K562 (cell line): ENCODE data around the gene FYB1. TPM values are rescaled to one million over a fixed set of nuclear protein-coding genes. Genes with fewer than 3 reads are reported as not detected.

ENCODE experiments used
- ESRRA ChIP-seq: fragments of 450-650 bp; IDR thresholded peaks from 2 replicates; pipeline ENCODE4 v1.6.1; 2014; ENCODE audit warnings: low read depth, mild to moderate bottlenecking, moderate library complexity, borderline replicate concordance
- HIVEP1 ChIP-seq: fragments of 250-450 bp; sonication (Bioruptor Pico); IDR thresholded peaks from 2 replicates; pipeline ENCODE4 v1.4.0; 2020; ENCODE audit warnings: mild to moderate bottlenecking
- KDM4B ChIP-seq, 2 experiments: fragments of 450-650 bp in 1 of 2; sonication (generic) in 1 of 2; IDR thresholded peaks; 2 replicates each; pipeline ENCODE4 v1.6.1; 2016 to 2017; ENCODE audit warnings: borderline replicate concordance in 2 of 2, antibody characterized with exemption in 1 of 2, low read depth in 1 of 2, mild to moderate bottlenecking in 1 of 2
- PML ChIP-seq: IDR thresholded peaks from 2 replicates; pipeline ENCODE4 v1.6.1; 2012; ENCODE audit warnings: low read length, inconsistent platforms
- SLC30A9 ChIP-seq: fragments of 250-450 bp; sonication (Bioruptor Pico); IDR thresholded peaks from 2 replicates; pipeline ENCODE4 v1.8.0; 2022; ENCODE audit warnings: mild to moderate bottlenecking, moderate library complexity
- TCFL5 ChIP-seq: fragments of 250-450 bp; sonication (Bioruptor Pico); conservative IDR thresholded peaks from 2 replicates; pipeline ENCODE4 v1.6.1; 2021; ENCODE audit warnings: mild to moderate bottlenecking, moderate library complexity, matching md5 sums
- U2AF2 ChIP-seq: fragments of 200-400 bp; formaldehyde crosslinking; optimal IDR thresholded peaks from 2 replicates; pipeline ENCODE3; 2017; ENCODE audit warnings: low read depth, mild to moderate bottlenecking, low read length
- ZEB2 ChIP-seq: fragments of 450-650 bp; IDR thresholded peaks from 2 replicates; pipeline ENCODE4 v1.6.1; 2016
- ZFP30 ChIP-seq: fragments of 250-450 bp; sonication (Bioruptor Pico); IDR thresholded peaks from 2 replicates; pipeline ENCODE4 v1.8.0; 2022; ENCODE audit warnings: moderate library complexity, mild to moderate bottlenecking, inconsistent platforms, borderline replicate concordance
- ZNF212 ChIP-seq: fragments of 450-650 bp; formaldehyde crosslinking; IDR thresholded peaks from 2 replicates; pipeline ENCODE4 v1.4.0; 2020; ENCODE audit warnings: mild to moderate bottlenecking
- ZNF263 ChIP-seq: sonication (generic); formaldehyde crosslinking; IDR thresholded peaks from 2 replicates; pipeline ENCODE4 v1.8.0; 2022; ENCODE audit warnings: mild to moderate bottlenecking, missing genetic modification reagents, borderline replicate concordance
- ZNF785 ChIP-seq: fragments of 250-450 bp; sonication (Bioruptor Pico); IDR thresholded peaks from 2 replicates; pipeline ENCODE4 v1.4.0; 2020; ENCODE audit warnings: mild to moderate bottlenecking
- polyA plus RNA-seq, 8 experiments: library from polyadenylated mRNA; depleted of rRNA in 4 of 8; stranded (reverse) in 5 of 8; unstranded in 3 of 8; fragments of >200 nt; fragmentation: Nextera tagmentation in 2 of 8; fragmentation: Illumina TruSeq in 1 of 8; extraction: Ambion mirVana in 2 of 8; extraction: Trizol in 1 of 8; gene quantifications; 2 replicates each; pipeline versions ENCODE4 v1.2.1 to v1.2.3, GENCODE V29; 2011 to 2014; ENCODE audit warnings: inconsistent platforms in 1 of 8, missing spikeins in 1 of 8
- total RNA-seq, 7 experiments: library from RNA; depleted of rRNA in 6 of 7; stranded (reverse); fragments of >200 nt in 6 of 7; fragmentation: Illumina TruSeq in 2 of 7; extraction: Trizol in 2 of 7; gene quantifications; 2 replicates each; pipeline versions ENCODE4 v1.2.1 to v1.2.3, GENCODE V29; 2011 to 2021; ENCODE audit warnings: low replicate concordance in 1 of 7
- TF ChIP-seq, protein P1 (sequence below): fragments of 250-450 bp; sonication (Bioruptor Pico); IDR thresholded peaks from 2 replicates; pipeline ENCODE4 v1.4.0; 2020; ENCODE audit warnings: mild to moderate bottlenecking
- TF ChIP-seq, protein P2 (sequence below): fragments of 450-650 bp; IDR thresholded peaks from 2 replicates; pipeline ENCODE4 v1.6.1; 2016; ENCODE audit warnings: low read depth
- TF ChIP-seq, protein P3 (sequence below): sonication (generic); formaldehyde crosslinking; IDR thresholded peaks from 2 replicates; pipeline ENCODE4 v1.4.0; 2020; ENCODE audit warnings: mild to moderate bottlenecking, missing genetic modification reagents
- TF ChIP-seq, protein P4 (sequence below): sonication (generic); formaldehyde crosslinking; IDR thresholded peaks from 2 replicates; pipeline ENCODE4 v1.8.1; 2023; ENCODE audit warnings: mild to moderate bottlenecking, missing genetic modification reagents

The FYB1 gene
- total and polyA plus RNA-seq, 9 of the 15 experiments (the other 6 are each of a cell fraction or from before 2014, with no cell fraction given): 4.7 to 31.5 (median 9.7) TPM

DNA sequence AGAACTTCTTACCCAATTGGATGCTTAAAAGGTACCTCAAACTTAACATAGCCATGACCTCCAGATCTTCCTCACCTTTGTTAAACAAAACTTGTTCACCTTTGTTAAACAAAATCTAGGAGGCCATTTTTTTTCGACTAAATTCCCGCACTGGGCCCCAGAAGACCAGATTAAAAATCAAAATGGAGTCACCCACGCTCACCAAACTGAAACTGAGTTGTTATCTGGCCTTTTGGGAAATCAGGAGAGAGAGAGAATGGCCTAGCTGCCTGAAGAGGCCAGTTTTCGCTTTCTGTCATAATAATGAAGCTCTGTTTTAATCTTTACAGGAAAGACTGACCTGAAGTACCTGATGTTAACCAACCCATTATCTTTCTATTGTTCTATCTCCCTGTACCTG is 69.4 kb downstream of the FYB1 start (continued):
- TF ChIP-seq, protein P1, sequence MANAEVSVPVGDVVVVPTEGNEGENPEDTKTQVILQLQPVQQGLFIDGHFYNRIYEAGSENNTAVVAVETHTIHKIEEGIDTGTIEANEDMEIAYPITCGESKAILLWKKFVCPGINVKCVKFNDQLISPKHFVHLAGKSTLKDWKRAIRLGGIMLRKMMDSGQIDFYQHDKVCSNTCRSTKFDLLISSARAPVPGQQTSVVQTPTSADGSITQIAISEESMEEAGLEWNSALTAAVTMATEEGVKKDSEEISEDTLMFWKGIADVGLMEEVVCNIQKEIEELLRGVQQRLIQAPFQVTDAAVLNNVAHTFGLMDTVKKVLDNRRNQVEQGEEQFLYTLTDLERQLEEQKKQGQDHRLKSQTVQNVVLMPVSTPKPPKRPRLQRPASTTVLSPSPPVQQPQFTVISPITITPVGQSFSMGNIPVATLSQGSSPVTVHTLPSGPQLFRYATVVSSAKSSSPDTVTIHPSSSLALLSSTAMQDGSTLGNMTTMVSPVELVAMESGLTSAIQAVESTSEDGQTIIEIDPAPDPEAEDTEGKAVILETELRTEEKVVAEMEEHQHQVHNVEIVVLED (CRISPR knock-in tag): 0 out of 2 replicates have a peak, but pooled peaks have one; percentile 22
- TF ChIP-seq PML (no peak), U2AF2 (no peak), TCFL5 (CRISPR knock-in tag) (0 out of 2 replicates have a peak, but pooled peaks have one; percentile 66), ZNF263 (CRISPR knock-in tag) (no peak), ZEB2 (no peak), SLC30A9 (no peak), ZFP30 (CRISPR knock-in tag) (no peak), ZNF212 (CRISPR knock-in tag) (0 out of 2 replicates have a peak, but pooled peaks have one; percentile 82), ZNF785 (CRISPR knock-in tag) (no peak), HIVEP1 (peak; percentile 91), ESRRA (no peak), KDM4B (IDR thresholded peaks at IDR 0.05; ENCODE audit: borderline replicate concordance in 2 of 2, low read depth in 1 of 2) (no peak)
- TF ChIP-seq, protein P2, sequence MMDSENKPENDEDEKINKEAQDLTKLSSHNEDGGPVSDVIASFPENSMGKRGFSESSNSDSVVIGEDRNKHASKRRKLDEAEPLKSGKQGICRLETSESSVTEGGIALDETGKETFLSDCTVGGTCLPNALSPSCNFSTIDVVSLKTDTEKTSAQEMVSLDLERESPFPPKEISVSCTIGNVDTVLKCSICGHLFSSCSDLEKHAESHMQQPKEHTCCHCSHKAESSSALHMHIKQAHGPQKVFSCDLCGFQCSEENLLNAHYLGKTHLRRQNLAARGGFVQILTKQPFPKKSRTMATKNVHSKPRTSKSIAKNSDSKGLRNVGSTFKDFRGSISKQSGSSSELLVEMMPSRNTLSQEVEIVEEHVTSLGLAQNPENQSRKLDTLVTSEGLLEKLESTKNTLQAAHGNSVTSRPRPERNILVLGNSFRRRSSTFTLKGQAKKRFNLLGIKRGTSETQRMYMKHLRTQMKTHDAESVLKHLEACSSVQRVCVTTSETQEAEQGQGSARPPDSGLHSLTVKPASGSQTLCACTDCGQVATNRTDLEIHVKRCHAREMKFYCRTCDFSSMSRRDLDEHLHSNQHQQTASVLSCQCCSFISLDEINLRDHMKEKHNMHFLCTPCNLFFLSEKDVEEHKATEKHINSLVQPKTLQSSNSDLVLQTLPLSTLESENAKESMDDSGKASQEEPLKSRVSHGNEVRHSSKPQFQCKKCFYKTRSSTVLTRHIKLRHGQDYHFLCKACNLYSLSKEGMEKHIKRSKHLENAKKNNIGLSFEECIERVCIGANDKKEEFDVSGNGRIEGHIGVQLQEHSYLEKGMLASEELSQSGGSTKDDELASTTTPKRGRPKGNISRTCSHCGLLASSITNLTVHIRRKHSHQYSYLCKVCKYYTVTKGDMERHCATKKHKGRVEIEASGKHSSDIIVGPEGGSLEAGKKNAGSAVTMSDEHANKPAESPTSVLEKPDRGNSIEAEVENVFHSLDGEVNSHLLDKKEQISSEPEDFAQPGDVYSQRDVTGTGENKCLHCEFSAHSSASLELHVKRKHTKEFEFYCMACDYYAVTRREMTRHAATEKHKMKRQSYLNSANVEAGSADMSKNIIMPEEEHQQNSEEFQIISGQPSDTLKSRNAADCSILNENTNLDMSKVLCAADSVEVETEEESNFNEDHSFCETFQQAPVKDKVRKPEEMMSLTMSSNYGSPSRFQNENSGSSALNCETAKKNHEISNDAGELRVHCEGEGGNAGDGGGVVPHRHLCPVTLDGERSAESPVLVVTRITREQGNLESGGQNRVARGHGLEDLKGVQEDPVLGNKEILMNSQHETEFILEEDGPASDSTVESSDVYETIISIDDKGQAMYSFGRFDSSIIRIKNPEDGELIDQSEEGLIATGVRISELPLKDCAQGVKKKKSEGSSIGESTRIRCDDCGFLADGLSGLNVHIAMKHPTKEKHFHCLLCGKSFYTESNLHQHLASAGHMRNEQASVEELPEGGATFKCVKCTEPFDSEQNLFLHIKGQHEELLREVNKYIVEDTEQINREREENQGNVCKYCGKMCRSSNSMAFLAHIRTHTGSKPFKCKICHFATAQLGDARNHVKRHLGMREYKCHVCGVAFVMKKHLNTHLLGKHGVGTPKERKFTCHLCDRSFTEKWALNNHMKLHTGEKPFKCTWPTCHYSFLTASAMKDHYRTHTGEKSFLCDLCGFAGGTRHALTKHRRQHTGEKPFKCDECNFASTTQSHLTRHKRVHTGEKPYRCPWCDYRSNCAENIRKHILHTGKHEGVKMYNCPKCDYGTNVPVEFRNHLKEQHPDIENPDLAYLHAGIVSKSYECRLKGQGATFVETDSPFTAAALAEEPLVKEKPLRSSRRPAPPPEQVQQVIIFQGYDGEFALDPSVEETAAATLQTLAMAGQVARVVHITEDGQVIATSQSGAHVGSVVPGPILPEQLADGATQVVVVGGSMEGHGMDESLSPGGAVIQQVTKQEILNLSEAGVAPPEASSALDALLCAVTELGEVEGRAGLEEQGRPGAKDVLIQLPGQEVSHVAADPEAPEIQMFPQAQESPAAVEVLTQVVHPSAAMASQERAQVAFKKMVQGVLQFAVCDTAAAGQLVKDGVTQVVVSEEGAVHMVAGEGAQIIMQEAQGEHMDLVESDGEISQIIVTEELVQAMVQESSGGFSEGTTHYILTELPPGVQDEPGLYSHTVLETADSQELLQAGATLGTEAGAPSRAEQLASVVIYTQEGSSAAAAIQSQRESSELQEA: no peak
- TF ChIP-seq, protein P3, sequence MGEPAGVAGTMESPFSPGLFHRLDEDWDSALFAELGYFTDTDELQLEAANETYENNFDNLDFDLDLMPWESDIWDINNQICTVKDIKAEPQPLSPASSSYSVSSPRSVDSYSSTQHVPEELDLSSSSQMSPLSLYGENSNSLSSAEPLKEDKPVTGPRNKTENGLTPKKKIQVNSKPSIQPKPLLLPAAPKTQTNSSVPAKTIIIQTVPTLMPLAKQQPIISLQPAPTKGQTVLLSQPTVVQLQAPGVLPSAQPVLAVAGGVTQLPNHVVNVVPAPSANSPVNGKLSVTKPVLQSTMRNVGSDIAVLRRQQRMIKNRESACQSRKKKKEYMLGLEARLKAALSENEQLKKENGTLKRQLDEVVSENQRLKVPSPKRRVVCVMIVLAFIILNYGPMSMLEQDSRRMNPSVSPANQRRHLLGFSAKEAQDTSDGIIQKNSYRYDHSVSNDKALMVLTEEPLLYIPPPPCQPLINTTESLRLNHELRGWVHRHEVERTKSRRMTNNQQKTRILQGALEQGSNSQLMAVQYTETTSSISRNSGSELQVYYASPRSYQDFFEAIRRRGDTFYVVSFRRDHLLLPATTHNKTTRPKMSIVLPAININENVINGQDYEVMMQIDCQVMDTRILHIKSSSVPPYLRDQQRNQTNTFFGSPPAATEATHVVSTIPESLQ: no peak
- TF ChIP-seq, protein P4, sequence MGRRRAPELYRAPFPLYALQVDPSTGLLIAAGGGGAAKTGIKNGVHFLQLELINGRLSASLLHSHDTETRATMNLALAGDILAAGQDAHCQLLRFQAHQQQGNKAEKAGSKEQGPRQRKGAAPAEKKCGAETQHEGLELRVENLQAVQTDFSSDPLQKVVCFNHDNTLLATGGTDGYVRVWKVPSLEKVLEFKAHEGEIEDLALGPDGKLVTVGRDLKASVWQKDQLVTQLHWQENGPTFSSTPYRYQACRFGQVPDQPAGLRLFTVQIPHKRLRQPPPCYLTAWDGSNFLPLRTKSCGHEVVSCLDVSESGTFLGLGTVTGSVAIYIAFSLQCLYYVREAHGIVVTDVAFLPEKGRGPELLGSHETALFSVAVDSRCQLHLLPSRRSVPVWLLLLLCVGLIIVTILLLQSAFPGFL: no peak
